ENCODE measurements around the gene AP4S1. TPM values are rescaled to one million over a fixed set of nuclear protein-coding genes. Genes with fewer than 3 reads are reported as not detected.

Gene AP4S1
- total RNA-seq, 1 donor, result 7.9 TPM

Small RNA genes lying within 50 kb of the gene (small RNA-seq; reads per million reads assigned to genes)
- gene MIR624, result 0.57 reads per million
- gene RNU6-541P, result not detected

Other genes starting within 250 kb of the AP4S1 start
- gene COCH, start 151.1 kb upstream of the AP4S1 start, total RNA-seq (ENCODE audit: low replicate concordance), result 0.36 TPM in 1 of 2 replicates, not detected in the other
- 51.1 and 67.2 TPM in 2 replicates for gene STRN3, start 730 bp downstream of the AP4S1 start, total RNA-seq (ENCODE audit: low replicate concordance)
- gene HECTD1, start 182.1 kb downstream of the AP4S1 start, total RNA-seq (ENCODE audit: low replicate concordance), result 266 and 380 TPM in 2 replicates

All from fibroblast of the aortic adventitia (primary cell).